Neural cell (in vitro differentiated cells): ENCODE measurements around the gene ST6GALNAC2. TPM values are rescaled to one million over a fixed set of nuclear protein-coding genes. Genes with fewer than 3 reads are reported as not detected.

Experiments
- H2AFZ ChIP-seq: fragments of 200-600, 300-800 bp; sonication (generic), shearing (Covaris generic); 2 replicates; pipeline ENCODE4 v1.6.0; 2014; ENCODE audit warnings: low read depth, mild to moderate bottlenecking, antibody characterized with exemption, low read length, moderate library complexity
- H3F3A ChIP-seq: fragments of 200-600 bp; shearing (Covaris generic); 2 replicates; pipeline ENCODE4 v1.6.1; 2016; ENCODE audit warnings: mild to moderate bottlenecking, moderate library complexity, mixed read lengths, antibody characterized with exemption, low read length; ENCODE audit not compliant: insufficient read depth, poor library complexity, severe bottlenecking
- H3K27ac ChIP-seq: fragments of 200-600, 300-800 bp; sonication (generic), shearing (Covaris generic); 2 replicates; pipeline ENCODE4 v1.5.1; 2014; ENCODE audit warnings: mild to moderate bottlenecking, low read length, moderate library complexity
- H3K27me3 ChIP-seq: fragments of 300-800, 200-600 bp; sonication (generic), shearing (Covaris generic); 2 replicates; pipeline ENCODE4 v1.6.0; 2014; ENCODE audit warnings: mild to moderate bottlenecking, low read depth, low read length, moderate library complexity; ENCODE audit not compliant: insufficient read depth
- H3K36me3 ChIP-seq: fragments of 300-800, 200-600 bp; sonication (generic), shearing (Covaris generic); 2 replicates; pipeline ENCODE4 v1.5.1; 2014; ENCODE audit warnings: mild to moderate bottlenecking, antibody characterized with exemption, low read length, moderate library complexity; ENCODE audit not compliant: insufficient read depth
- H3K4me2 ChIP-seq: fragments of 300-800, 200-600 bp; sonication (generic), shearing (Covaris generic); 2 replicates; pipeline ENCODE4 v1.6.0; 2014; ENCODE audit warnings: mild to moderate bottlenecking, low read length
- H3K4me3 ChIP-seq: fragments of 300-800, 200-600 bp; sonication (generic), shearing (Covaris generic); 2 replicates; pipeline ENCODE4 v1.5.1; 2014; ENCODE audit warnings: mild to moderate bottlenecking, low read length, moderate library complexity
- H3K79me2 ChIP-seq: fragments of 200-600 bp; shearing (Covaris generic); replicated peaks from 2 replicates; pipeline ENCODE4 v1.6.0; 2014; ENCODE audit warnings: mild to moderate bottlenecking, low read length, moderate library complexity; ENCODE audit not compliant: insufficient read depth
- H3K9ac ChIP-seq: fragments of 300-800, 200-600 bp; sonication (generic), shearing (Covaris generic); 2 replicates; pipeline ENCODE4 v1.6.1; 2016; ENCODE audit warnings: mild to moderate bottlenecking, low read length, mixed read lengths
- H3K9me2 ChIP-seq: fragments of 200-600 bp; shearing (Covaris generic); 2 replicates; pipeline ENCODE4 v1.6.1; 2016; ENCODE audit warnings: mild to moderate bottlenecking, low read length, mixed read lengths; ENCODE audit not compliant: insufficient read depth
- H3K9me3 ChIP-seq: fragments of 200-600, 300-800 bp; sonication (generic), shearing (Covaris generic); 2 replicates; pipeline ENCODE4 v1.6.1; 2016; ENCODE audit warnings: mild to moderate bottlenecking, mixed run types, low read length, moderate library complexity, mixed read lengths
- H4K20me1 ChIP-seq: fragments of 200-600 bp; shearing (Covaris generic); 2 replicates; pipeline ENCODE4 v1.6.1; 2016; ENCODE audit warnings: mild to moderate bottlenecking, mixed run types; ENCODE audit not compliant: insufficient read depth
- CTCF ChIP-seq: fragments of 450-650 bp; IDR thresholded peaks from 2 replicates; pipeline ENCODE4 v1.5.1; 2014; ENCODE audit warnings: antibody characterized with exemption, mild to moderate bottlenecking, moderate library complexity; ENCODE audit not compliant: poor library complexity, severe bottlenecking
- EP300 ChIP-seq: fragments of 450-650 bp; conservative IDR thresholded peaks from 2 replicates; pipeline ENCODE4 v1.6.1; 2014; ENCODE audit warnings: antibody characterized with exemption, mild to moderate bottlenecking, moderate library complexity; ENCODE audit not compliant: poor library complexity, severe bottlenecking
- EZH2 ChIP-seq: fragments of 200-600, 300-800 bp; shearing (Covaris generic), sonication (generic); IDR thresholded peaks from 2 replicates; pipeline ENCODE4 v1.6.1; 2014; ENCODE audit warnings: antibody characterized with exemption, low read length, borderline replicate concordance, mild to moderate bottlenecking; ENCODE audit not compliant: insufficient read depth, poor library complexity, severe bottlenecking
- MXI1 ChIP-seq: fragments of 450-650 bp; conservative IDR thresholded peaks from 2 replicates; pipeline ENCODE4 v1.6.1; 2014; ENCODE audit warnings: antibody characterized with exemption, mild to moderate bottlenecking; ENCODE audit not compliant: poor library complexity, severe bottlenecking
- POLR2AphosphoS5 ChIP-seq: IDR thresholded peaks from 2 replicates; pipeline ENCODE4 v1.6.1; 2012
- RAD21 ChIP-seq: fragments of 450-650 bp; conservative IDR thresholded peaks from 2 replicates; pipeline ENCODE4 v1.6.1; 2014; ENCODE audit warnings: antibody characterized with exemption, mild to moderate bottlenecking, moderate library complexity
- SMC3 ChIP-seq: fragments of 450-650 bp; conservative IDR thresholded peaks from 2 replicates; pipeline ENCODE4 v1.6.1; 2014; ENCODE audit warnings: antibody characterized with exemption, mild to moderate bottlenecking, moderate library complexity; ENCODE audit not compliant: poor library complexity
- TAF1 ChIP-seq: IDR thresholded peaks from 2 replicates; pipeline ENCODE4 v1.6.1; 2012; ENCODE audit warnings: low read depth
- polyA plus RNA-seq: library from polyadenylated mRNA; depleted of rRNA; stranded (reverse); fragments of >200 nt; gene quantifications from 2 replicates; pipeline ENCODE4 v1.2.3, GENCODE V29; 2014
- TF ChIP-seq, protein P1 (sequence below): IDR thresholded peaks from 2 replicates; pipeline ENCODE4 v1.6.1; 2012; ENCODE audit warnings: borderline replicate concordance

The ST6GALNAC2 gene
- polyA plus RNA-seq, 1 donor from 2014 or later = not detected

- Histone ChIP-seq H3K9me2 (no peaks in the 10 kb centered on the region), H3K36me3 (no peaks in the 10 kb centered on the region), H2AFZ (no peak overlapping the region), H3K4me2 (no peak overlapping the region), H4K20me1 (no peaks in the 10 kb centered on the region), H3K4me3 (no peak overlapping the region), H3K9ac (no peak overlapping the region), H3K79me2 (no peaks in the 10 kb centered on the region), H3K9me3 (no peaks in the 10 kb centered on the region), H3K27me3 (no peaks in the 10 kb centered on the region), H3F3A (no peaks in the 10 kb centered on the region), H3K27ac (no peak overlapping the region)
- TF ChIP-seq SMC3 = no peak
- TF ChIP-seq EP300 = no peak
- no peak for TF ChIP-seq CTCF
- no peak for TF ChIP-seq RAD21
- TF ChIP-seq MXI1 = no peak
- no peak for TF ChIP-seq EZH2
- TF ChIP-seq, protein P1, sequence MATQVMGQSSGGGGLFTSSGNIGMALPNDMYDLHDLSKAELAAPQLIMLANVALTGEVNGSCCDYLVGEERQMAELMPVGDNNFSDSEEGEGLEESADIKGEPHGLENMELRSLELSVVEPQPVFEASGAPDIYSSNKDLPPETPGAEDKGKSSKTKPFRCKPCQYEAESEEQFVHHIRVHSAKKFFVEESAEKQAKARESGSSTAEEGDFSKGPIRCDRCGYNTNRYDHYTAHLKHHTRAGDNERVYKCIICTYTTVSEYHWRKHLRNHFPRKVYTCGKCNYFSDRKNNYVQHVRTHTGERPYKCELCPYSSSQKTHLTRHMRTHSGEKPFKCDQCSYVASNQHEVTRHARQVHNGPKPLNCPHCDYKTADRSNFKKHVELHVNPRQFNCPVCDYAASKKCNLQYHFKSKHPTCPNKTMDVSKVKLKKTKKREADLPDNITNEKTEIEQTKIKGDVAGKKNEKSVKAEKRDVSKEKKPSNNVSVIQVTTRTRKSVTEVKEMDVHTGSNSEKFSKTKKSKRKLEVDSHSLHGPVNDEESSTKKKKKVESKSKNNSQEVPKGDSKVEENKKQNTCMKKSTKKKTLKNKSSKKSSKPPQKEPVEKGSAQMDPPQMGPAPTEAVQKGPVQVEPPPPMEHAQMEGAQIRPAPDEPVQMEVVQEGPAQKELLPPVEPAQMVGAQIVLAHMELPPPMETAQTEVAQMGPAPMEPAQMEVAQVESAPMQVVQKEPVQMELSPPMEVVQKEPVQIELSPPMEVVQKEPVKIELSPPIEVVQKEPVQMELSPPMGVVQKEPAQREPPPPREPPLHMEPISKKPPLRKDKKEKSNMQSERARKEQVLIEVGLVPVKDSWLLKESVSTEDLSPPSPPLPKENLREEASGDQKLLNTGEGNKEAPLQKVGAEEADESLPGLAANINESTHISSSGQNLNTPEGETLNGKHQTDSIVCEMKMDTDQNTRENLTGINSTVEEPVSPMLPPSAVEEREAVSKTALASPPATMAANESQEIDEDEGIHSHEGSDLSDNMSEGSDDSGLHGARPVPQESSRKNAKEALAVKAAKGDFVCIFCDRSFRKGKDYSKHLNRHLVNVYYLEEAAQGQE = no peak
These were observed 48.1 kb upstream of the ST6GALNAC2 start for GRCh38 chr17:76633628-76634328.

DNA sequence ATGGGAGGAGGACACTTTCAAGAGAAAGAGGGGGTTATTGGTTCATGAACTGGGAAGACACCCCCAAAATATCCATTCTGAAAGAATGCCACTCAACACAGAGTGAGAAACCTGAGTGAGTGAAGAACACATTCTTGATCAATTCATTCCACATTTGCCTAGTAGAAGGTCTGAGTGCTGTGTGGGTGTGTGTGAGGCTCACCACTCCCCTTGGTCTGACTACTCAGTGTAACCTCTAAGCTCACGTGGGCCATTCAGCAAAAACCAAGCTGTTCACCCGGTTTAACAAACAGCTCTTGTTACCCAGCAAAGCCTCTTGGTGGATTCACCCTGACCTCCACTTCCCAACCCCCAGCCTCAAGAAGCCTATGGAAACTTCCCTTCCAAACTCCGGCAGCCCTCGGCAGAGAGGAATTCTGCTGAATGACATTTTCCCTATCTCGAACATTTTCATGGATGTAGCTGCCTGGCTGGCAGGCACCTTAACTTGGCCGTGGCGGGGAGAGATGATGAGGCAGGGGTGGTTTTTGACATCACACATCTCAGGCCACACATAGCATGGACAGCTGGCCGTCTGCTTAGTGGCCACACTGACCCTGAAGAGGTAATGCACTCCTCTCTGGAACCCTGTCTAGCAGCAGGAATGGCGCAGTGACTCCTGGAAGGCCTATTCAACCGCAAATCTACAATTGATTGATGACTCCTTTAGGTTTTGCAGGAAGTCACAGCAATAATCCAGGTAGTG lies 46.3 kb upstream of the ST6GALNAC2 start:
- Histone ChIP-seq H3F3A (no peaks in the 10 kb centered on the region), H3K4me2 (no peak overlapping the region), H3K9me2 (no peaks in the 10 kb centered on the region), H3K36me3 (no peaks in the 10 kb centered on the region), H3K4me3 (no peak overlapping the region), H2AFZ (no peak overlapping the region), H3K79me2 (no peaks in the 10 kb centered on the region), H3K9me3 (no peaks in the 10 kb centered on the region), H4K20me1 (no peaks in the 10 kb centered on the region), H3K27me3 (no peaks in the 10 kb centered on the region), H3K9ac (no peak overlapping the region), H3K27ac (no peak overlapping the region)
- no peak for TF ChIP-seq TAF1
- TF ChIP-seq, protein P1 = no peak
- TF ChIP-seq EP300 = no peak
- no peak for TF ChIP-seq RAD21
- TF ChIP-seq CTCF = no peak
- no peak for TF ChIP-seq EZH2
- TF ChIP-seq MXI1 = no peak
- TF ChIP-seq POLR2AphosphoS5 = no peak
- no peak for TF ChIP-seq SMC3
